Activated CD4-positive, alpha-beta T cell treated with anti-CD3 and anti-CD28 coated beads for 1 hour (primary cell): ENCODE results near the gene MPHOSPH8.
"Not testable (repeated sequence)": the region's sequence is repeated elsewhere in the genome, so short reads cannot be mapped to it uniquely, and the experiment has no call there.

Experiments used
- DNase-seq: peaks from one replicate; pipeline ENCODE4 v3.0.0-alpha.2; 2020

MPHOSPH8 gene

DNA sequence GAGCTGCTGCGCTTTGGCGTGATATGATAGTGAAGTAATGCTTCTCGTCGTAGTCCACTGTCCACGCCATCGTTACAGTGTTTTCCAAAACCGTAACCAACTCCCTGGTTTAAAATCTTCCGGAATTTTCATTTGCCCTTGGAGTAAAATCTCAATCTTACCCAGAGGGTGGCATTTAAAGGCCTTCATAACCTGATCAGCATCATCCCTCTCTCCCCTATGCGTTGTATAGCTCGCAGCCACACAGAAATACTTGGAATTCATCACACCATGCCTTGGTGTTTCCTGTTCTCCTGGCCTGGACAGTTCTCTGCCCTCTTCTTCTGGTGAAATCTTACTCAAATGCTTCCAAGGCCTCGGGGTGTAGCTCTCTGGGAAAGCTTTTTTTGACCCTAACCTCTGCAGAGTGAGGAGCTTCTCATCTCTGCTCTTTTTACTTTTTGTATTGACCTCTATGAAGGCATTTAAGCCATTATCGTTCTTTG lies 839 bp downstream of the MPHOSPH8 start:
- DNase-seq, result no peak

DNA sequence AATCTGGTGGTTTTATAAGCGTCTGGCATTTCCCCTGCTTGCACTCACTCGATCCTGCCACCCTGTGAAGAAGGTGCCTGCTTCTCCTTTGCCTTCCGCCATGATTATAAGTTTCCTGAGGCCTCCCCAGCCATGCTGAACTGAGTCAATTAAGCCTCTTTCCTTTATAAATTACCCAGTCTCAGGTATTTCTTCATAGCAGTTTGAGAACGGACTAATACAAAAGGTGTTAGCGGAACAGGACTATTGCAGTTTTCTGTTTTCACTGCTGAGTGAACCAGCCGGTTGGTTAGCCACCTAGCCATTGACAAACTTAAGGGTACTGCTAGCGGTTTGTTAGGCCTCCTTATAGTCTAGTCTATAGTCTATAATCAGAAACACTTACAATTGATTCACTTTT lies 2.5 kb downstream of the MPHOSPH8 start:
- DNase-seq, result not testable (repeated sequence)

DNA sequence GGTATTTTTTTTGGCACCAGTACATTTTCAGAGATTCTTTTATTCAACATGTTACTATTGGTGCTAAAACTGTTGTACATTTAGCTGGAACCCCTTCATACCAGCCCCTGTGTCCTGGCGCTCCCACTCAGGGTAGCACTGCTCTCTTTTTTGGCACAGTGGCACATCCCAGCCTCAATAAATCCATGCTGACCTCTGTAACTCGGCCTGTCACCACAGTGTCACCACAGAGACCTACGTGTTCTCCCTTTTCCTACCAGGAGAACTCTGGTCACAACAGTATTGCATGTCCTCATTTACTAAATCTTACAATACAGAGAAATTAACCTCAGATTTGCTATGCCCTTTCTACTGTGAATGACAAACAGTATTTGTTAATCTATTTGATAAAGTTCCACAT lies 10.2 kb downstream of the MPHOSPH8 start:
- no peak for DNase-seq

DNA sequence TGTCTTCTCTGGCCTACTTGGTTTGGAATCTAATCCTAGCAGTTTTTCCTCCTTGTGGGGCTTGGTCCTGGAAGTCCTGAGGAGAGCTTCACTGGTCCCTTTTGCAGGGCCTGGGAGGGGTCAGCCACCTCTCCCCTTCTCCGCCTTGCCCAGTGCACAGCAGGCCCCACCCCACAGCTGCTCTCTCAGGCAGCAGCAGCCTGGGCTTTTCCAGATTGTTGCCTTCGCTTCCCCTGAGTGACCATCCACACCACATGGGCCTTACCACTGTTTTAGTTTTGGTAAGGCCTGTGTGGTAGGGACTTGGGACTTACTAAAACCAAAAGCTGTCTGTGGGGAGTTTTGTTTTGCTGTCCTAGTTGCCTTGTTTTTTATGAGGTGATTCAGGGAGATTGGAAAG lies 11.5 kb downstream of the MPHOSPH8 start:
- no peak for DNase-seq

DNA sequence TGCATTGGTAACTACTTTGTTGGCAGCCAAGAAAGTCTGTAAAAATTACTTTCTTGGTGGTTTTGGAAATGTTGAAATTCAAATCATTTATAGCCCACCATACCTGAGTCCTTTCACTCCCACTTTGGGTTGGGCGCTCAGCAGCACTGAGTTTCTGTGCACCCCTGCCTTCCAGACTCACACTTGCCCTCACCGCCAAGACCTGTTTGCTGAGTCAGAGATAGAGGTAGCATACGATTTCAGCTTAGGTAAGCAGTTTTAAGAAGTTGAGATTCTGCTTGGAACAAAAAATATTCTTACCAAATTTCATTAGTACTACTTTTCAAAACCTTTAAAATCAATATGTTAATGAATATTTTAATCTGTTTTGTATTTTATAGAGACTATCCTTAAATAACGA lies 12.6 kb downstream of the MPHOSPH8 start:
- no peak for DNase-seq

DNA sequence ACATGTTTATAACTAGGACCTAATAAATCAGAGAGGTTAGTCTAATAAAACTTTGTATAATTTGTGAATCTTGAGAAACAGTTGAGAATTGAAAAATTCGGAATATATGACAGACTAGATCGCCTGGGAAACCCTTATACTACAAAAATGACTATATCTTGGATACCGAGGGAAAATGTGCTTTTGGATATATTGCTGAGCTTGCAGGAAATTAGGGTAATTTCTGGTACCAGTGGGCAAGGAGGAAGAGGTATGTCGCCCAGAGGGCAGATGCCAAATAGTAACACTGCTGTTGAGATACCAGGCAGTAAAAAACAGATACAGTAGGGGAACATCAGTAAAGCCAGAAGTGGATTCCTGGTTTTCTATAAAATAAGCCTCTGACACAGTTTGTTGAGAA lies 17.3 kb downstream of the MPHOSPH8 start:
- DNase-seq, result no peak

DNA sequence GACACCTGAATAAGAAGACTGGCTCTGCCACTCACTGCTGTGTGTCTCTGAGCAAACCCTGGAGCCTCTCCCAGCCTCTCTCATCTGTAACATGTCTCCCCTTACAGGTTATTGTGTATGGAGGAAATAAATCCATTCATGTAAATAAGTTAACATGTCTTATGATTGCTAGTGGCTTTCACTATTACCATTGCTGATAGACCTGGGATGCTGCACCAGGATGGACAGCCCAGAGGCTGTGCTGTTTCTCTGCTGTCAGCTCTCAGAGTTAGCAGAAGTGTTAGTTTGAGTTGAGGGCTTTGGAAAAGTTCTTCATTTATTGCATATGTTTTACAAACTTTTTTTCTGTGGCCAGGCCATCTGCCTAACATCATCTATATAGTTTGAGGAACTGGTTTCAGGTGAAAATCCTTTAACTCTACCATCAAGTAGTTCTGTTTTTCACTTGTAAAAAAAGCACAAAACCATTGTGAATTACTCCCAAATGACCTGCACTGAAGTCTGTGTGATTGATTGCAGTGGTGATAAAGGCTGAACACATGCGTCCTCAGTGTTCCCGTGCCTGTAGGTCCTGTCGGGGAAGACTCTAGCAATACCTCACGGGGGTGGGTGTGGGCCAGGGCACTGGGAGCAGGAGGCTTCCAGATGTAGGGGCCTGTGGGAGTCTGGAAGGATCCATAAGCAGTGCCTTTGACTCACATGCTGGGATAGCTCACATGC lies 24.6 kb downstream of the MPHOSPH8 start:
- DNase-seq, result no peak

DNA sequence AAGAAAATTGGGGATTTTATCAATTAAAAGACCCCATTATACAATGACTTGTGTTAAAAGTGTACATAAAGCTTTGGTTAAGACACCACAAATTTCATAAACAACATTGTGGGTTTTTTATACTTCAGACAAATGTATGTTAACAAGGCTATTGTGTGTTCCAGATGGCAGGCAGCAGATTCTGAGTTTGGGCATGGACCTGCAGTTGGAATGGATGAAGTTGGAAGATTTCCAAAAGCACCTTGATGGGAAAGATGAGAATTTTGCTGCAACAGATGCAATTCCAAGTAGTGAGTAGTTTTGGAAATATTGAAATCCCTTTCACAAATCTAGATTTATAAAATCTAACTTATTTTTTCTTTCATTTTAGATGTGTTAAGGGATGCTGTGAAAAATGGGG lies 25.4 kb downstream of the MPHOSPH8 start:
- no peak for DNase-seq

DNA sequence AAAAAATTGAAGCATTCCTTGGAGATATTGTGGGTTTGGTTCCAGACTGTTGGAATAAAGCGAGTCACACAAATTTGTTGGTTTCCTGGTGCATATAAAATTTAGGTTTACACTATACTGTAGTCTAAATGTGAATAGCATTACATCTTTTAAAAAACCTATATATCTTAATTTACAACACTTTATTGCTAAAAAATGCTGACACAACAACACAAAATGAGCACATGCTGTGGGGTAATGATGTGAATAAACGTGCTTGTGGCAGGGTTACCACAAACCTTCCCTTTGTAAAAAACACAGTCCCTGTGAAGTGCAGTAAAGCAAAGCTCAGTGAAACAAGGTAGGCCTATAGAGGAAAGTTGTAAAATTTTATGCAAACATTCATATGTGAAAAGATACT lies 27.7 kb downstream of the MPHOSPH8 start:
- no peak for DNase-seq

DNA sequence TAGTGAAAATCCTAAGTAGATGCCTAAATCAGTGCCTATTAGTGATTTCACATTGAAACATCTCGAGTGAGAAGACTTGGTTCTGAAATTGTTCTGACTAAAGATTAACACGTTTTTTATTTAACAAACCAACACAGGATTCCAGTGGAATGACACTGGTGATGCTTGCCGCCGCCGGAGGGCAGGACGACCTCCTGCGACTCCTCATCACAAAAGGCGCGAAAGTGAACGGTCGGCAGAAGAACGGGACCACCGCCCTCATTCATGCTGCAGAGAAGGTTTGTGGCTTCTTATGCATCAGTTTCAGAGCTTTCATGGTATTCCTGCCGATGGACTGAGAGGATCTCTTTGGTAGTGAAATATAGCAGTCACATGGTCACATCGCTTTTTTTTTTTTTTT lies 28.1 kb downstream of the MPHOSPH8 start:
- DNase-seq, result no peak

DNA sequence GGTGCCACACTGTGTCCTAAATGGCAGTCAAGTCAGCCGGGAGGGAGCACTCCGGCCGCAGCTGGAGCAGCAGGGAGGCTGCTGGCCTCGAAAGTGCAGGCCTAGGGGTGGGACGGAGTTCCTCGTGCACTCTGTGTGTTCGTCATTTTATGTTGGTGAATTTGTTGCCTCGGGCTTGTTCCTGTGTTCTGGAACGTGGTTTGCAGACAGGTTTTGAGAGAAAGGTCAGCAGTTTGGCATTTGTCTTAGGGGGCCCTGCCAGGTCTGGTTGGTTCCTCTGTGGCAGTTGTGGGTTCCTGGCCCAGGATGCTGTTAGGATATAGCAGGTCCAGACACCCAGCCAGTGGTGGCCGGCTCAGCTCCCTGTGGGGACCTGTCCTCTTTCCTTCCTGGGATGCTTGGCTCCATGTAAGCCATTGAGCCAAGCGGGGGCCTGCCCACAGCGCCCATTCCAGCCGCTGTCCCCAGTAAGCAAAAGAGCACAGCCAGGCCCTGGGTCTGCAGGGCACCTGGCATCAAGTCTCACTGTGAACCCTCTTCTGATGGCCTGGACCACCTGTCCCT lies 30.0 kb downstream of the MPHOSPH8 start:
- DNase-seq, result no peak

DNA sequence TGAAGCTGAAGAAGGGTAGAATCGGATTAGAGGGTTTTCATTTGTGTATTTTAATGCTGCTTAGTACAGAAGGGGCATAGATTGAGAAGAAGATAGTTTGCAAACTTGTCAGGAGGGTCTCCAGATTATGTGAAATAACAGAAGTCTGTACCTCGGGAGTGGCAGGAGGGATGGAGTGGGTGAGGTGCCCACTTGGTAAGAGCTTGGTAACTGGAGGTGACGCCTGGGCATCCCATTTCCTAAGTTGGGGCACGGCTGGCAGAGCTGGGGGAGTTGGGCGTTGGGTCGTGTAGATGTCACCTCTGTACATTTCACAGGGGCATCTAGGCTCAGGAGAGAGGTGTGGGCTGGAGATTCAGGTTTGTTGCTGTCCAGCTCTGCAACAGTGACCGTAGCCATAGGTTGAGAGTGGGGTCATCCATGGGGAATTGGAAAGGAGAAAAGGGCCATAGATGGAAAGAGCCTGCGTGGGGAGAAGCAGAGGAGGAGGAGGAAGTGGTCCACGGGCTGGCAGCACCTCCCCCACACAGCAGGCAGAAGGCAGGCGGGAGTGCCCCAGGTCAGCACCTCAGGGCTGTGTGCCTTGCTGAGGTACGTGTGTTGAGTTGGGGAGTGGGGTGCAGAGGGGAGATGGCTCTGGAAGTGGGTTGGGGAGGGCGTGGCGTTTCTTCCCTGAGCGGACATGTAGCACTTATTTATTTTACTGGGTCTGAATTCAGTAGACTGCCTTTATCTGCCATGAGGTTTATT lies 31.2 kb downstream of the MPHOSPH8 start:
- no peak for DNase-seq

DNA sequence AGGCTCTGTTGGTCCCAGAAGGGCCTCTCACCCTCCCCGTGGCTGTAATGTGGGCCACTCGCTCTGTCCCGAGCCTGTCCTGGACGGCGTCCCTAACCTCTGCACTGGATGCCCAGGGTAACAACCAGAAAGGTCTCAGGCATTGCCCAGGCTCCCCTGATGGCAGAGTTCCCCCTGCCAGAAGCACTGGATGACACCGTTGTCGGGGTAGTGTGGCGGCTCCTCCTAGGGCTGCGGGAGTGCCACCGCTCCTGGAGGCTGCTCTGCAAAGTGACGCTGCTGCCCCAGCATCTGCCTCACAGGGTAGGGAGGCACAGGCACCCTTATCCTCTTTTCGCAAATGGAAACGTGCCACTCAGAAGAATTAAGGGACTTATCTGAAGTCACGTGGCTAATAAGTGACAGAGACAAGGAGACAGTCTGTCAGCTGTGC lies 32.0 kb downstream of the MPHOSPH8 start:
- DNase-seq, result no peak

DNA sequence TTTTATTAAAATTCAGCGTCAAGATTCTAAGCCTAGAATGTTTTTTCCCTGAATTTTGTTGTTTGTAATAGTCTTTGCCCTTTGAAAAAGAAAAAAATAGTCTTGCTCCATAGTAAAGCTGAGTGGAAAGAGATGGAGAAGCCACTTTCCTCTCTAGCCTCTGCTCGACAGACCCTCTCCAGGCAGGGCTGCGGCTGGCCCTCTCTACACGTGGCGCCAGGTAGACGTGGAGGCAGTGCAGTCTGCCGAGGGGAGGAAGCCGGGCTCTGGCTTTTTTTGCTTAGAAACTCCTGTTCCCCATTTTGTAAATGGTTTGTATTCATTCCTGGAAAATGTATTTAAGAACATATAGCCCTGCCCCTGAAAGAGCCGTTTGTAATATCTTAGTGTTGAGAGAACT lies 35.3 kb downstream of the MPHOSPH8 start:
- no peak for DNase-seq

DNA sequence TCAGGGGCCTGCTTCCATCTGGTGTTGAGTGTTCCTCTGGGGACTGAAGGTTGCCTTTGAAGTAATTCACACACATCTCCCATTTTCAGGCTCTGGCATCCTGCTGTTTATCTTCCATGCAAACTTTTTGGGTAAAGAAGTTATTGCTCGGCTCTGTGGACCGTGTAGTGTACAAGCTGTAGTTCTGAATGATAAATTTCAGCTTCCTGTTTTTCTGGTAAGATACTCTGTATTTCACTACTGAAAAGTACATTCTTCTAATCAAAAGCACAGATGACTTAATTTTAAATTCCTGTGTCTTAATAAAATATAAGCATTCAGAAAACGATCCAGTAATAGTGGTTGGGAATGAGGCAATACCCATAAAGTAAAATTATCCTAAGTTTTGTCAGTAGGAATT lies 36.7 kb downstream of the MPHOSPH8 start:
- DNase-seq, result no peak

DNA sequence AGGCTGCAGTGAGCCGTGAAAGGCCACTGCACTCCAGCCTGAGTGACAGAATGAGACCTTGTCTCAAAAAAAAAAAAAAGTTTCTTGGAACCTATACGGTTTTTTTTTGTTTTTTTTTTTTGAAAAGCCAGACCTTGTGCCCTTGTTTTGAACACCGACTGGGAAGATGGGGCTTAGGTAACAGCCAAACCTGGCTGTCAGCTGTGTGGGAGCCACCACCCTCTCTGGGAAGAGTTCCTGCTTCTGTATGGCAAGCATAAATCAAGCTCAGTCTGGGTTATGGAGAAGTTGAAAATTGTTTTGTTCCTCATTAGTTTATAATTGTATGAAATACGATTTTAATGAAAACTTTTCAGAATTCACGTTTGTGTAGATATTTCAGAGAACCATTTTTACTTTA lies 39.5 kb downstream of the MPHOSPH8 start:
- no peak for DNase-seq

DNA sequence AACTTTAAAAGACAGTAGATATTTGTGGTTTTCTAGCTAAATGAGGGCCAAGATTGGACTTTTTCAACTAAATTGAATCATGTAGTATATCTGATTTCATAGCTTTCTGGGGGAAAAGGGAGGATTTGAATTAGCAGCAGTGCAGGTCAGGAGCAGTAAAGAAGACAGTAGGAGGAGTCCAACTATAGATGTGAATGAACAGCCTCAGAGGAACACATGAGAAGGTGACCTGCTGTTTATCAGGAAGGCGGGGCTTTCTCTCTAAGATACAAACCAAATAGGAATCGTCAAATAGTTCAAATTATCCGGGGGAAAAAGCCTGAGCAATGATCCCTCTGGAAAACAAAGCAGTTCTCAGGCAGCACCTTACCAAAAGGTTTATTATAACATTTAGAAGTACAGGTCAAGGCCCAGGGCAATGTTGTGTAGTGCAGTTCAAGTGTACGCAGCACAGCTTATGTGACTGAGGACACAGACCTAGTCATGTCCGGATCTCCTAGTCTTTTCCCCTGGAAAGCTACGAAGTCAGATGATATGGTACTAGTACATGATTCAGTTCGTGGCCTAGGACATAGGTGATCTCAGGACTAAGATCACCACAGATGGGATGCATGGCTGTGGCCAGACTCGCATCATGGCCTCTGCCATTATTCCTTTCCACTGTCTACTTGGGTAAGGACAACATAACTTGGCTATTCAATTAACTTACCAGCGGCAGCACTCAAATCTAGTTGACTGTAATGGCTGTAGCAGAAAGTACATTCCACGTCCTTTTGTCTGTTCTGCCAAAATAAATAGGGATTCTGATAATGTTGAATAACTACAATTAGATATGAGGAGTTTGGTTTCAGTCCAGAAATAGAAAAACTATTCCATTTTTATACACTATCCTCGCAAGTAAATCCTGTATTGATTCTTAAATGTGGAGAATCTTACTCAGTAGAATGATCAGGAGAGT lies 40.3 kb downstream of the MPHOSPH8 start:
- DNase-seq, result no peak

DNA sequence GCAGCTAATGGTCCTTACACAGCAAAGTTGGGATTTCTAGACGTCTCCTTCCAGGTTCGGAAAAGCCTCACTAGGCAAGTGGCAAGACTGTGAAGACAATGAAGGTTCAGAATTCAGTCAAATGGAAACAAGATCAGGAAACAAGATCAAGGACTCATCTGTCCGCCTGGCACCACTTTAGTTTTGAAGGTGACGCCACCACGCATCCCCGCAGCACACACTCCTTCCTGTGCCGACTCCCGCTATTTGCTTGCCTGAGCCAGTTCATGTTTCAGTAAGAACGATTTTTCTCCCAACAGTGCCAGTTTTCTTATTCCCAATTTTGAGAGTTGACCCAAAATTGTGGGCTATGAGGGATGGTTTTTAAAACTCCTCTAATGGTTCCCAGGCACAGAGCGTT lies 41.4 kb downstream of the MPHOSPH8 start:
- DNase-seq, result no peak

DNA sequence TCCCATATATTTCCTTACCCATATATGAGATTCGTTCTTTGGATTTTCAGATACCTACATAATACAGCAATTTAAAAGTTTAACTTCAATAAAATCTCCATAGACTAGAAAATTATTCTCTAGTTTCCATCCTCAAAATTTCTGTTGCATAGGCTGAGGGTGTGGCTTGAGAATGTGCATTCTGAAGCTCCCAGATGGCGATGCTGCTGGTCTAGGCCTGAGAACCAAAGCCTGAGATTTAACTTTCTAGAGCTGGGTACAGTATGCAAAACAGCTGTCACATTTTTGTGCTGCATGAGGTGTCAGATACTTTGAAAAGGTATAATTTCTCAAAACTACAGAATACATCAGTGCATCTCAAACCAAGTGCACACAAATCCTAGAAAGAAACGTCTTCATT lies 42.7 kb downstream of the MPHOSPH8 start:
- no peak for DNase-seq

DNA sequence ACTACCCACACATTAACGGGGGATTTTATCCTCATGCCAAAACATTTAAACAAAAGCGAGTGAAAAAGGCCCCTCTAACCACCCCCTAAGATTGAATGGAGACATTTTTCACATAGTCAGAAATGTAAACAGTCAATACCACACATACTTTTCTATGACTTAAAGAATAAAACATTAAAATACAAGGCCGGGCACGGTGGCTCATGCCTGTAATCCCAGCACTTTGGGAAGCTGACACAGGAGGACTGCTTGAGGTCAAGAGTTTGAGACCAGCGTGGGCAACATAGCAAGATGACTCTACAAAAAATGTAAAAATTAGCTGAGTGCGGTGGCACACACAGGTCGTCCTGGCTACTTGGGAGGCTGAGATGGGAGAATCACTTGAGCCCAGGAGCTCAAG lies 47.3 kb downstream of the MPHOSPH8 start:
- no peak for DNase-seq

DNA sequence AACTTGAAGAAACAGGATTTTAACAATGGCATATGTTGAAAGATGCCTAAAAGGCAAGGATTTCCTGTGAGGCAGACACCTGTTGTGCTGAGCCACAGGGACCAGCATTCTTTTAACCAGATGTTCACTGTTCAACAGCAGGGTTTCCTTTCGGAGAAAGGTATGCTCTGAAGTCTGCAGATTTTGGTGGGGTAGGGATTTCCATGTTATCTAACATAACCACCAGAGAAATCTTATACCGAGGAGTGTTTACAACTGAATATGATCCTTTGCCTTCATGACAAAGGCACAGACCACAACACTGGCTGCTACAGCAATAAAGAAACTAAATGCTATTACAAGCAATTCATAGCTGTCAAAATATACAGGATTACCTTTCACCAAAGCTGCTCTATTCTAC lies 48.1 kb downstream of the MPHOSPH8 start:
- DNase-seq, result no peak

DNA sequence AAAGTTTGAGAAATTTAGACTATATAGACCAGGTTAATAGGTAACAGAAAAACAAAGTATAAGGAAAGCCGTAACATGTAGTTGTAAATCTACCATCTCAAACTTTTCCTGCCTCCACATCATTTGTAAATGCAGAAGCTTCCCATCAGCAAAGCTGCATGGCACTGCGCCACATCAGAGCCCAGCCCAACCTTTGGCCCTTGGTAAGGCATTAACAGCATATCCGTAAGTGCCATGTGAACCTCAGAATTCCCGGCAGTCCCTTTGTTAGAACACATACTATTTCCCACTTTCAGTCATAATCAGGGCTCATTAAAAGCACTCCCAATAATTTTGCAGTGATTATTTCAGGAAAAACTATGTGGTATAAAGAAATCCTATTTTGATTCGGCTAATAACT lies 51.6 kb downstream of the MPHOSPH8 start:
- DNase-seq, result no peak

DNA sequence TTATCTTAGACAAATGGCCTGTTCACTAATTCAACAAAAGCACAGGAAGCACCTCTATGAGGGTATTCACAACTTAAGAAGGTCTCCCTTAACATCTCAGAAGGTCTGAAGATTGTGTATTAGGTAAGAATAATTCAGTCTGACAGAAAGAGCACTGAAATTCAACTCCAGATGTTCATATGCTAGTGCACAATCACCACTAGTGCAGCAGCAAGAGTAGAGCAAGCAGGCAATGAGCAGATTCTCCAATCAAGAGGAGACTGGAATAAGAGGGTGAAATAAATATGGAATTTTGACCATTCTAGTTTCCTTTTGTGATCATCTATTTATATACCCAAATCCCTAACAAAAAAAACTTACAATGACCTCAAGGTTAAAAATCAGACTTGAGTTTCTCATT lies 52.0 kb downstream of the MPHOSPH8 start:
- no peak for DNase-seq
